GM06990 (cell line): ENCODE results near the gene IQUB.

Experiments used
- DNase-seq: peaks from one replicate; pipeline ENCODE4 v3.0.0-alpha.2; 2011; ENCODE audit not compliant: insufficient read length; ENCODE audit errors: extremely low read depth
- H3K27me3 ChIP-seq: replicated peaks from 2 replicates; pipeline ENCODE4 v1.6.0; 2011; ENCODE audit warnings: low read length; ENCODE audit not compliant: control insufficient read depth, insufficient read depth
- H3K36me3 ChIP-seq: 2 replicates; pipeline ENCODE4 v1.5.1; 2011; ENCODE audit warnings: low read length; ENCODE audit not compliant: control insufficient read depth, insufficient read depth
- H3K4me3 ChIP-seq: replicated peaks from 2 replicates; pipeline ENCODE4 v1.5.1; 2011; ENCODE audit warnings: low read depth, mild to moderate bottlenecking, control low read depth, low read length
- TF ChIP-seq, protein P1 (sequence below): IDR thresholded peaks from 2 replicates; pipeline ENCODE4 v1.5.1; 2011; ENCODE audit warnings: low read length, control low read depth, mild to moderate bottlenecking, inconsistent platforms; ENCODE audit not compliant: insufficient read depth, poor library complexity, severe bottlenecking

Gene IQUB

GRCh38 chr7:123534383-123535260 is at the start of gene IQUB:
Gene IQUB, minus strand, starts transcription at chr7:123534595. Its CDS starts 22,255 bp downstream, at chr7:123512340.
- TF ChIP-seq, protein P1, sequence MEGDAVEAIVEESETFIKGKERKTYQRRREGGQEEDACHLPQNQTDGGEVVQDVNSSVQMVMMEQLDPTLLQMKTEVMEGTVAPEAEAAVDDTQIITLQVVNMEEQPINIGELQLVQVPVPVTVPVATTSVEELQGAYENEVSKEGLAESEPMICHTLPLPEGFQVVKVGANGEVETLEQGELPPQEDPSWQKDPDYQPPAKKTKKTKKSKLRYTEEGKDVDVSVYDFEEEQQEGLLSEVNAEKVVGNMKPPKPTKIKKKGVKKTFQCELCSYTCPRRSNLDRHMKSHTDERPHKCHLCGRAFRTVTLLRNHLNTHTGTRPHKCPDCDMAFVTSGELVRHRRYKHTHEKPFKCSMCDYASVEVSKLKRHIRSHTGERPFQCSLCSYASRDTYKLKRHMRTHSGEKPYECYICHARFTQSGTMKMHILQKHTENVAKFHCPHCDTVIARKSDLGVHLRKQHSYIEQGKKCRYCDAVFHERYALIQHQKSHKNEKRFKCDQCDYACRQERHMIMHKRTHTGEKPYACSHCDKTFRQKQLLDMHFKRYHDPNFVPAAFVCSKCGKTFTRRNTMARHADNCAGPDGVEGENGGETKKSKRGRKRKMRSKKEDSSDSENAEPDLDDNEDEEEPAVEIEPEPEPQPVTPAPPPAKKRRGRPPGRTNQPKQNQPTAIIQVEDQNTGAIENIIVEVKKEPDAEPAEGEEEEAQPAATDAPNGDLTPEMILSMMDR: no peak
- Histone ChIP-seq H3K27me3 (no peaks in the 10 kb centered on the region), H3K4me3 (peak within 1 kb of the TSS; percentile 78), H3K36me3 (no peaks in the 10 kb centered on the region)
- peak; percentile 89 for DNase-seq

GRCh38 chr7:123583821-123584220 is 49.4 kb upstream of the IQUB start:
- H3K27me3 ChIP-seq: no peaks in the 10 kb centered on the region
- no peaks in the 10 kb centered on the region for H3K36me3 ChIP-seq
- no peak for DNase-seq
- H3K4me3 ChIP-seq: no peak overlapping the region
- TF ChIP-seq, protein P1: no peak

GRCh38 chr7:123581162-123581459 is 46.7 kb upstream of the IQUB start:
- no peak for DNase-seq
- H3K4me3 ChIP-seq: no peak overlapping the region
- TF ChIP-seq, protein P1: no peak
- H3K27me3 ChIP-seq: no peaks in the 10 kb centered on the region
- H3K36me3 ChIP-seq: no peaks in the 10 kb centered on the region

- TF ChIP-seq, protein P1: peak; percentile 71
- no peaks in the 10 kb centered on the region for H3K36me3 ChIP-seq
- H3K4me3 ChIP-seq: no peak overlapping the region
- no peaks in the 10 kb centered on the region for H3K27me3 ChIP-seq
- no peak for DNase-seq
Observed at GRCh38 chr7:123580406-123581161, 46.2 kb upstream of the IQUB start.

DNA sequence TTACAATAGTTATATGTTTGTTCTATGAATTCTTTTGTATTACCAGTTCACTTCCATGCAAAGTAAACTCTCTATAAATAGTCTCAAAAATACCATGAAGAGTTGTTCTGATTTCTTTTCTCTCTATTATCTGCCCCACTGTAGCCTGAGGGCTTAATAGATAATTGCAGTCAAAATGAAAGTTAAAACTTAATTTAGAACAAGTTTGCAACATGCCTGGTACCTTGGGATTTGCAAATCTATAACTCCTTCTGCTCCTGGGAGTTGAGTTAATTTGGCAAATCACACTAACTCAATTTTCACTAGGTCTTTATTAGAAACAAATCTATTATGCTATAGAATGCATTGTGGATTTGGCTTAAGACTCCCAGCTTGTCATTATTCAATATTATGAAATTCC is 45.0 kb upstream of the IQUB start:
- TF ChIP-seq, protein P1: no peak
- Histone ChIP-seq H3K27me3 (no peaks in the 10 kb centered on the region), H3K4me3 (no peak overlapping the region), H3K36me3 (no peaks in the 10 kb centered on the region)
- DNase-seq: no peak
